Uterus (tissue), 4 donors: ENCODE results near the gene FGFR4. TPM values are rescaled to one million over a fixed set of nuclear protein-coding genes. Genes with fewer than 3 reads are reported as not detected.

Experiments
- DNase-seq, 2 donors: peaks; one replicate each; pipeline ENCODE4 v3.0.0-alpha.2; 2019 to 2020
- H3K27ac ChIP-seq, 2 donors: fragments of 200-600 bp; sonication (generic); 1 replicate in 1 of 2; 2 replicates in 1 of 2; pipeline ENCODE4 v1.5.1; 2016 to 2018
- H3K27me3 ChIP-seq, 2 donors: fragments of 200-600 bp; sonication (generic); one replicate each; pipeline ENCODE4 v1.5.1; 2018 to 2019; ENCODE audit warnings: control low read depth in 1 of 2
- H3K36me3 ChIP-seq, 2 donors: fragments of 200-600 bp; sonication (generic); one replicate each; pipeline ENCODE4 v1.5.1; 2019; ENCODE audit warnings: control low read depth in 1 of 2
- H3K4me1 ChIP-seq, 2 donors: fragments of 200-600 bp; sonication (generic); one replicate each; pipeline ENCODE4 v1.5.1; 2018 to 2019; ENCODE audit warnings: control low read depth in 1 of 2
- H3K4me3 ChIP-seq, 2 donors: fragments of 200-600 bp; sonication (generic); 1 replicate in 1 of 2; 2 replicates in 1 of 2; pipeline ENCODE4 v1.5.1; 2018 to 2019; ENCODE audit warnings: mild to moderate bottlenecking in 1 of 2
- H3K9me3 ChIP-seq, 2 donors: fragments of 200-600 bp; sonication (generic); one replicate each; pipeline ENCODE4 v1.5.1; 2019; ENCODE audit warnings: control low read depth in 1 of 2
- POLR2A ChIP-seq, 2 donors: fragments of 450-650 bp; IDR thresholded peaks; one replicate each; pipeline ENCODE4 v1.6.1; 2016; ENCODE audit warnings: antibody characterized with exemption in 2 of 2, mild to moderate bottlenecking in 1 of 2, moderate library complexity in 1 of 2
- intact Hi-C: fragments of 100-400 bp; cut with DNase I; formaldehyde crosslinking; loops from one replicate; pipeline ENCODE4 v1.15.1; 2023; ENCODE audit warnings: low total_unique reads
- total RNA-seq, 4 donors: library from RNA; depleted of rRNA in 3 of 4; stranded (reverse); fragments of >200 nt in 3 of 4; gene quantifications; one replicate each; pipeline versions ENCODE4 v1.1.0 to v1.2.4, GENCODE V29; 2014 to 2023
- TF ChIP-seq, protein P1 (sequence below), 4 experiments: fragments of 200-600 bp in 2 of 4; fragments of 450-650 bp in 2 of 4; sonication (generic) in 2 of 4; IDR thresholded peaks; one replicate each; pipeline ENCODE4 v1.5.1; 2016 to 2019; ENCODE audit warnings: antibody characterized with exemption in 4 of 4, mild to moderate bottlenecking in 2 of 4, moderate library complexity in 1 of 4
- donor health status: DM: yes; HTN: yes; CAD: no.

Gene FGFR4
- total RNA-seq, 4 donors from 2014 or later: under 0.01 to 18.8 (median 1.5) TPM

DNA sequence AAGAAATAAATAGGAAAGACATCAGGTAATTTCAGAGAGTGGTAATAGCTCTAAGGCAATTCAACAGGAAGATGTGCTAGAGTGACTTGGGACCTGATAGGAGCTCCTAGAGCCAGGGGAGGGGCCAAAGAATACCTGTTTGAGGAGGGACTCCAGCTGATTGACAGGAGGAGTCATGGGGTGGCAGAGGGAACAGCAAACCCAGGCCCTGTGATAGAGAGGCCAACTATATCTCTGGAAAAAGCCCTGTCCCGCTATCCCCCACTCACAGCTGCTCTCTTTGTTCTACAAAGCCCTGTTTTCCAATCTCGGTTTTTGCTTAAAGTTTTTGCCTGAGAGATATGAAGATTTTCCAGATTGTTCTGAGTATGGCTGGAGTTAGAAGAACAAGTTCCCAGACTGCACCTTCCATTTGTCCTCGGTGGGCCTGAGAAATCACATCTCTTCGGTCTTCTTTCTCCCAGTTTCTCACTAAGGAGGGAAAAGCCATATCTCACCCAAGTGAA is 37.8 kb downstream of the FGFR4 start:
- Histone ChIP-seq H3K4me1 (no peaks in the 10 kb centered on the region), H3K9me3 (no peaks in the 10 kb centered on the region), H3K4me3 (no peak overlapping the region), H3K27ac (no peak overlapping the region), H3K36me3 (no peaks in the 10 kb centered on the region), H3K27me3 (no peaks in the 10 kb centered on the region)
- intact Hi-C loops: no loop called here
- no peak for TF ChIP-seq POLR2A (IDR thresholded peaks at IDR 0.05)
- TF ChIP-seq, protein P1, sequence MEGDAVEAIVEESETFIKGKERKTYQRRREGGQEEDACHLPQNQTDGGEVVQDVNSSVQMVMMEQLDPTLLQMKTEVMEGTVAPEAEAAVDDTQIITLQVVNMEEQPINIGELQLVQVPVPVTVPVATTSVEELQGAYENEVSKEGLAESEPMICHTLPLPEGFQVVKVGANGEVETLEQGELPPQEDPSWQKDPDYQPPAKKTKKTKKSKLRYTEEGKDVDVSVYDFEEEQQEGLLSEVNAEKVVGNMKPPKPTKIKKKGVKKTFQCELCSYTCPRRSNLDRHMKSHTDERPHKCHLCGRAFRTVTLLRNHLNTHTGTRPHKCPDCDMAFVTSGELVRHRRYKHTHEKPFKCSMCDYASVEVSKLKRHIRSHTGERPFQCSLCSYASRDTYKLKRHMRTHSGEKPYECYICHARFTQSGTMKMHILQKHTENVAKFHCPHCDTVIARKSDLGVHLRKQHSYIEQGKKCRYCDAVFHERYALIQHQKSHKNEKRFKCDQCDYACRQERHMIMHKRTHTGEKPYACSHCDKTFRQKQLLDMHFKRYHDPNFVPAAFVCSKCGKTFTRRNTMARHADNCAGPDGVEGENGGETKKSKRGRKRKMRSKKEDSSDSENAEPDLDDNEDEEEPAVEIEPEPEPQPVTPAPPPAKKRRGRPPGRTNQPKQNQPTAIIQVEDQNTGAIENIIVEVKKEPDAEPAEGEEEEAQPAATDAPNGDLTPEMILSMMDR (IDR thresholded peaks at IDR 0.05): no peak
- no peak for DNase-seq

DNA sequence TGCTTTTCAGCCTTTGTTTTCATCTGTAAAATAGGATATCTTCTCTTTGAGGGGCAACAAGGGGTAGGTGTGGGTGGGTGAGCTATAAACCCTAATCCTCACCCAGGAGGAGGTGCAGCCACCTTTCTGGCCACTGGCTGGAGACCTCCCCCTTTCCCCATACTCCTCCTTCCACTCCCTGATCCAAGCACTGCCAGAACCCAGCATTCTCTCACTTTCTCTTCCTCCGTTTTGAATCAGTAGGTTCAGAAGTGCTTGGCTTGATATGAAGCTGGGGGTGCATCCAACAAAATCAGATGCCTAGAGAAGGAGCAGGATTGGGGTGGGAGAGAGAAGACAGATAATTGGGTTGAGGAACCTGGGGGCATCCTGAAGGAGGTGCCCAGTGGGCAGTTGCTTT is 40.1 kb downstream of the FGFR4 start:
- no peak for DNase-seq

DNA sequence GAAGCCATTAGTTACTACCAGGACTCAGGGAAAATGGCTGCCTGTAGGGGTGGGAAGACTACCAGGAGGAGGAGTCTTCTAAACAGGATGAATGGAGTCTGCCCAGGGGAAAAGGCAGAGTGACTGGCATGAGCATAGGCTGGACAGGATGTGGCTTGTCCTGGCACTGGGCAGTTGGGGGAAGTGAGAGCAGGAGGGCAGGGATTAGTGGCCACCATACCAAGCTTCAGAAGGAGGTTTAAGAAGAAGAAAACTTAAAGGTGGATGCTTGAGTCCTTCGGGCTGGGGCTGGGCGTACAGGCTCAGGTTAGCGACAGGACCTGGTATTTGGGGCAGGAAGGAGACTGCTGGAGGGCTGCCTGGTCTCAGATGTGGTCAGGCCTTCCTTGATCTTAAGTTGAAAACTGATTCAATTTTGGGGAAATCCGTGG is 41.9 kb downstream of the FGFR4 start:
- Histone ChIP-seq H3K4me3 (no peak overlapping the region), H3K27me3 (no peaks in the 10 kb centered on the region), H3K4me1 (no peaks in the 10 kb centered on the region), H3K27ac (no peak overlapping the region), H3K9me3 (no peaks in the 10 kb centered on the region), H3K36me3 (no peaks in the 10 kb centered on the region)
- DNase-seq: no peak
- no peak for TF ChIP-seq POLR2A (IDR thresholded peaks at IDR 0.05)
- TF ChIP-seq, protein P1 (IDR thresholded peaks at IDR 0.05): no peak
- intact Hi-C loops: no loop called here

More for the DNA sequence above, 40.1 kb downstream of the FGFR4 start:
- H3K9me3 ChIP-seq: no peaks in the 10 kb centered on the region
- H3K4me1 ChIP-seq: no peaks in the 10 kb centered on the region
- H3K4me3 ChIP-seq: no peak overlapping the region
- no peak overlapping the region for H3K27ac ChIP-seq
- intact Hi-C loops: no loop called here
- H3K27me3 ChIP-seq: no peaks in the 10 kb centered on the region
- no peak for TF ChIP-seq POLR2A (IDR thresholded peaks at IDR 0.05)
- TF ChIP-seq, protein P1 (IDR thresholded peaks at IDR 0.05): no peak
- no peaks in the 10 kb centered on the region for H3K36me3 ChIP-seq

DNA sequence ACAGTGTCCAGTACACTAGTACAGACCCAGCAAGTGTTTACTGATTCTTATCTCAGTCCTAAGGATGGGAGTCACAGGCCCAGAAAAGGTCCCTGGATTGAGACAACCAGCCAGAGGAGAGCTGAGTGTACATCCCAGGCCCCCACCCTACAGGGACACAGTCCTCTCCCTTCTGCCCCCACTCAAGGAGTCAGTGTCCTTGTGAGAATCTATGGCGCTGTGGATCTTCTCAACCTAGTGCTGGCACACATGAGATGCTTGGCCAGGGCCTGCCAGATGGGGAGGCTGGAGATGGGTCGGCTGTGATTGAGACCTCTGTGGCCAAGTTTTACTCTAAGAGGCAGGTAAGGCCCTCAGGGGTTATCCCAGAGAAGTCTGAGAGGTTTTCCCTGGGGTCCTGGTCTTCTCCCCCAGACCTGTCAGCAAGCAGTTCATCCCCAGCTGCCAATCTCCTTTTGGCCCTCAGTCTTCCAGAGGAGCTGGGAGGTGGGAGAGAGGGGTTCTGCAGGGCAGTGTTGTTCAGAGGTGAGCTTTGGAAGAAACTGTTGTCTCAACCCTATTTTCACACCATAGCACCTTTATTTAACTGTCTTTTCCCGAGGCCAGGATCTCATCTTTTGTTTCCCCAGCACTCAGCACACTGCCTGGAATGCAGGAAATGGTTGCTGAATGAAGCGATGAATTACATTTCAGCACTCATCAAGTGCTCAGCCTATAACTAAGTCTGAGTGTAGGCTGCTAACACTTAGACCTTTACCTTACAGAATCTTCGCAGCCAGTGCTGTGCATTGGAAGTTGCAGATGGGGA is 43.7 kb downstream of the FGFR4 start:
- H3K4me1 ChIP-seq: peaks cover 6 to 7% of the 10 kb centered on the region in 2 donors
- DNase-seq: no peak
- H3K36me3 ChIP-seq: no peaks in the 10 kb centered on the region
- H3K27me3 ChIP-seq: no peaks in the 10 kb centered on the region
- no peaks in the 10 kb centered on the region for H3K9me3 ChIP-seq
- no peak for TF ChIP-seq POLR2A (IDR thresholded peaks at IDR 0.05)
- TF ChIP-seq, protein P1 (IDR thresholded peaks at IDR 0.05): no peak
- no peak overlapping the region for H3K4me3 ChIP-seq
- intact Hi-C loops: no loop called here
- no peak overlapping the region for H3K27ac ChIP-seq

DNA sequence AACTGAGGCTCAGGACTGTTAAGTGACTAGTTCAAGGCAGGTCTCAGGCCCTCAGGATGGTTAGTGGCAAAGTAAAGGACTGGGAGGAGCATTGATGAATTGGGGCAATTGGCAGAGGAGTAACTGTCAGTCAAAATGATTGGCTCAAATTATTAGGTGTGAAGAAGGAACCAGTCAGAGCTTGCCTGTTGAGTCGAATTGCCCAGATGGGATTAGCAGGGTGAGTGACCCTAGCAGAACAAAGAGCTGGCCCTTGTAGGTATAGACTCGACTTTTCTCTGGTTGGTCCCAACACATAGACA is 44.3 kb downstream of the FGFR4 start:
- Histone ChIP-seq H3K27ac (no peak overlapping the region), H3K27me3 (no peaks in the 10 kb centered on the region), H3K9me3 (no peaks in the 10 kb centered on the region), H3K4me3 (no peak overlapping the region), H3K4me1 (peaks cover 9 to 10% of the 10 kb centered on the region in 2 donors), H3K36me3 (no peaks in the 10 kb centered on the region)
- TF ChIP-seq POLR2A (IDR thresholded peaks at IDR 0.05): no peak
- TF ChIP-seq, protein P1 (IDR thresholded peaks at IDR 0.05): no peak
- no peak for DNase-seq
- intact Hi-C loops: no loop called here
